ENCODE results near the gene C1QTNF1. TPM values are rescaled to one million over a fixed set of nuclear protein-coding genes. Genes with fewer than 3 reads are reported as not detected.

Gene C1QTNF1
- total and polyA plus RNA-seq, 9 of the 15 experiments (the other 6 are each of a cell fraction or from before 2014, with no cell fraction given), result 0.09 TPM; not detected in 8

DNA sequence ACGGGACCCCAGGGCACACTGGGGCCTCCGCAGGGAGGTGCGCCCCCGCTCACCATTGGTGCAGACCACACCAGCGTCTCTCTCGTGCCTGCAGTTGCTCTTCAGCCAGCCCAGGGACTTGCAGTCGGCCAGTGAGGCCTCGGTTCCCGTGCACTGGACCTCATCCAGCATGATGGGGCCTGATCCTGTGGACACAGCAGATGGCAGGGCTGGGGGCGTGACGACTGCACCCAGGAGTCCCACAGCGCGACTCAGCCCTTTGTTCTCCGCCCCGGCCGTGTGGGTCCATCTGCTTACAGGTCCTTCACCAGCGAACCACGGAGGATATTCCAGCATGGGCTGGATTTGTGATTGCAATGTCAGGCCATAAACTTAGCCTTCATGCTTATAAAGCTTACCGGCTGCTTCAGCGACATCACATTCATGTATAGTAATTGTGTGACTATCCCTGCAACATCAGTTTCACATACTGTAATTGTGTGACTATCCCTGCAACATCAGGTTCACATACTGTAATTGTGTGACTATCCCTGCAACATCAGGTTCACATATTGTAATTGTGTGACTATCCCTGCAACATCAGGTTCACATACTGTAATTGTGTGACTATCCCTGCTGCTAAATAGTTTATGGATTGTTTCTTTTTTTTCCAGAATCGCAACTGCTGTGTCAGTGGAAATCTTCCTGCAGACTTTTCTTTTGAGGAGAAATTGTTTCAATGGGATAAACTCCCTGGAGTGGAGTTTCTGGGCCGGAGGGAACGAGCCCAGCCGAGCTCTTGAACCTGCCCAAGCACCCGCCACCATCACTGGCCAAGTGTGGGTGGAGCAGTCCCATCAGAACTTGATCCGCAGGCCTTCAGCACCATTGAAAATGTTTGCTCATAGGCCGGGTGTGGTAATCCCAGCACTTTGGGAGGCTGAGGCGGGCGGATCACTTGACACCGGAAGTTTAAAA, 49.1 kb upstream of the C1QTNF1 start (continued):
- TF ChIP-seq, protein P1, sequence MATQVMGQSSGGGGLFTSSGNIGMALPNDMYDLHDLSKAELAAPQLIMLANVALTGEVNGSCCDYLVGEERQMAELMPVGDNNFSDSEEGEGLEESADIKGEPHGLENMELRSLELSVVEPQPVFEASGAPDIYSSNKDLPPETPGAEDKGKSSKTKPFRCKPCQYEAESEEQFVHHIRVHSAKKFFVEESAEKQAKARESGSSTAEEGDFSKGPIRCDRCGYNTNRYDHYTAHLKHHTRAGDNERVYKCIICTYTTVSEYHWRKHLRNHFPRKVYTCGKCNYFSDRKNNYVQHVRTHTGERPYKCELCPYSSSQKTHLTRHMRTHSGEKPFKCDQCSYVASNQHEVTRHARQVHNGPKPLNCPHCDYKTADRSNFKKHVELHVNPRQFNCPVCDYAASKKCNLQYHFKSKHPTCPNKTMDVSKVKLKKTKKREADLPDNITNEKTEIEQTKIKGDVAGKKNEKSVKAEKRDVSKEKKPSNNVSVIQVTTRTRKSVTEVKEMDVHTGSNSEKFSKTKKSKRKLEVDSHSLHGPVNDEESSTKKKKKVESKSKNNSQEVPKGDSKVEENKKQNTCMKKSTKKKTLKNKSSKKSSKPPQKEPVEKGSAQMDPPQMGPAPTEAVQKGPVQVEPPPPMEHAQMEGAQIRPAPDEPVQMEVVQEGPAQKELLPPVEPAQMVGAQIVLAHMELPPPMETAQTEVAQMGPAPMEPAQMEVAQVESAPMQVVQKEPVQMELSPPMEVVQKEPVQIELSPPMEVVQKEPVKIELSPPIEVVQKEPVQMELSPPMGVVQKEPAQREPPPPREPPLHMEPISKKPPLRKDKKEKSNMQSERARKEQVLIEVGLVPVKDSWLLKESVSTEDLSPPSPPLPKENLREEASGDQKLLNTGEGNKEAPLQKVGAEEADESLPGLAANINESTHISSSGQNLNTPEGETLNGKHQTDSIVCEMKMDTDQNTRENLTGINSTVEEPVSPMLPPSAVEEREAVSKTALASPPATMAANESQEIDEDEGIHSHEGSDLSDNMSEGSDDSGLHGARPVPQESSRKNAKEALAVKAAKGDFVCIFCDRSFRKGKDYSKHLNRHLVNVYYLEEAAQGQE (IDR thresholded peaks at IDR 0.05; ENCODE audit: borderline replicate concordance), result no peak
- TF ChIP-seq, protein P1 (CRISPR knock-in tag; IDR thresholded peaks at IDR 0.05; ENCODE audit: low read depth), result no peak
- TF ChIP-seq CBX1 (IDR thresholded peaks at IDR 0.05; ENCODE audit: low read depth) (no peak), GTF2A2 (tag; IDR thresholded peaks at IDR 0.05) (no peak), CTBP1 (IDR thresholded peaks at IDR 0.05; ENCODE audit: borderline replicate concordance) (peak; percentile 10; the same call in 1 of the 2 replicates), POLR3G (IDR thresholded peaks at IDR 0.05; ENCODE audit: extremely low read depth, insufficient read length, insufficient replicate concordance) (no peak), SMC3 (conservative IDR thresholded peaks at IDR 0.05; ENCODE audit: insufficient read depth, low read depth, low read length) (no peak), ATF1 (CRISPR knock-in tag; IDR thresholded peaks at IDR 0.05) (no peak), ATF1 (tag; IDR thresholded peaks at IDR 0.05) (no peak), ARID3A (IDR thresholded peaks at IDR 0.05; ENCODE audit: borderline replicate concordance, low read depth, low read length) (peak; percentile 94), HNRNPUL1 (IDR thresholded peaks at IDR 0.05; ENCODE audit: low read length) (no peak), CEBPZ (IDR thresholded peaks at IDR 0.05; ENCODE audit: borderline replicate concordance, low read depth, low read length) (no peak), CHD2 (IDR thresholded peaks at IDR 0.05; ENCODE audit: low read depth, low read length) (no peak)

Data from K562 (cell line).